B cell (primary cell): Measurements from ENCODE around the gene KRR1. TPM values are rescaled to one million over a fixed set of nuclear protein-coding genes. Genes with fewer than 3 reads are reported as not detected.
A peak's percentile ranks its signal among the peaks of the same experiment; 100 is the strongest.

Experiments
- ATAC-seq: fragments of 200-7000 bp; cut with Tn5 transposase; one replicate; pipeline ENCODE4 v1.10.0; 2021; ENCODE audit warnings: low read depth, mild to moderate bottlenecking, moderate number of reproducible peaks, moderate library complexity
- CTCF ChIA-PET: fragments of 350-600 bp; sonication (Branson Sonifier 250); formaldehyde crosslinking; loops from one replicate; lab custom pipeline; 2021; ENCODE audit warnings: antibody characterized with exemption, inconsistent platforms; lab: Charles Lee
- POLR2A ChIA-PET: fragments of 350-600 bp; sonication (Branson Sonifier 250); formaldehyde crosslinking; loops from one replicate; lab custom pipeline; 2021; ENCODE audit warnings: antibody characterized with exemption; lab: Charles Lee
- DNase-seq: peaks from one replicate; pipeline ENCODE4 v3.0.0; 2013
- H2AFZ ChIP-seq: 2 replicates; pipeline ENCODE4 v1.6.1; 2012; ENCODE audit warnings: mild to moderate bottlenecking, low read depth, low read length; ENCODE audit not compliant: insufficient read depth, poor library complexity, severe bottlenecking
- H3K27ac ChIP-seq, 2 donors: 1 replicate in 1 of 2; 2 replicates in 1 of 2; pipeline ENCODE4 v1.5.1; 2012 to 2013; ENCODE audit warnings: low read length in 2 of 2, mild to moderate bottlenecking in 2 of 2, moderate library complexity in 1 of 2
- H3K27me3 ChIP-seq, 4 experiments: fragments of 200-600 bp in 1 of 4; sonication (generic) in 1 of 4; replicated peaks in 1 of 4; 1 replicate in 2 of 4; 2 replicates in 2 of 4; pipeline versions ENCODE4 v1.6.1 to v1.7.0; 2013 to 2016; ENCODE audit warnings: low read length in 3 of 4, mild to moderate bottlenecking in 2 of 4, mixed read lengths in 1 of 4, moderate library complexity in 1 of 4; ENCODE audit not compliant: insufficient read depth in 4 of 4, control insufficient read depth in 3 of 4; ENCODE audit errors: control extremely low read depth in 1 of 4
- H3K36me3 ChIP-seq, 2 experiments: replicated peaks in 1 of 2; 1 replicate in 1 of 2; 2 replicates in 1 of 2; pipeline versions ENCODE4 v1.6.1 to v1.7.1; 2013; ENCODE audit warnings: low read length in 1 of 2; ENCODE audit not compliant: insufficient read depth in 2 of 2, control insufficient read depth in 1 of 2; ENCODE audit errors: control extremely low read depth in 1 of 2, extremely low read depth in 1 of 2
- H3K4me1 ChIP-seq, 2 donors: fragments of 200-600 bp in 1 of 2; sonication (generic) in 1 of 2; 1 replicate in 1 of 2; 2 replicates in 1 of 2; pipeline versions ENCODE4 v1.5.1 to v1.6.1; 2013 to 2017; ENCODE audit warnings: low read length in 2 of 2; ENCODE audit not compliant: control insufficient read depth in 2 of 2, insufficient read depth in 2 of 2
- H3K4me2 ChIP-seq: replicated peaks from 2 replicates; pipeline ENCODE3; 2012; ENCODE audit warnings: mild to moderate bottlenecking, low read depth, low read length; ENCODE audit not compliant: poor library complexity, severe bottlenecking
- H3K4me3 ChIP-seq, 5 experiments: fragments of 200-600 bp in 1 of 5; sonication (generic) in 1 of 5; 1 replicate in 3 of 5; 2 replicates in 2 of 5; pipeline versions ENCODE4 v1.5.1 to v1.7.0; 2011 to 2016; ENCODE audit warnings: low read length in 4 of 5, mild to moderate bottlenecking in 4 of 5, low read depth in 2 of 5, control low read depth in 1 of 5, moderate library complexity in 1 of 5; ENCODE audit not compliant: insufficient read depth in 1 of 5; ENCODE audit errors: control extremely low read depth in 1 of 5, extremely low read depth in 1 of 5
- H3K79me2 ChIP-seq: fragments of 200-600 bp; sonication (generic); one replicate; pipeline ENCODE4 v1.6.0; 2016; ENCODE audit warnings: low read length; ENCODE audit not compliant: control insufficient read depth, insufficient read depth
- H3K9ac ChIP-seq: fragments of 200-600 bp; sonication (generic); 2 replicates; pipeline ENCODE4 v1.6.1; 2017; ENCODE audit warnings: mild to moderate bottlenecking, low read length, moderate library complexity
- H3K9me3 ChIP-seq, 3 donors: one replicate each; pipeline versions ENCODE4 v1.6.1 to v1.7.1; 2013; ENCODE audit warnings: low read length in 2 of 3; ENCODE audit not compliant: control insufficient read depth in 2 of 3, insufficient read depth in 1 of 3; ENCODE audit errors: control extremely low read depth in 1 of 3
- H4K20me1 ChIP-seq: 2 replicates; pipeline ENCODE4 v1.6.0; 2012; ENCODE audit warnings: mild to moderate bottlenecking, low read length; ENCODE audit not compliant: insufficient read depth, control insufficient read depth, poor library complexity, severe bottlenecking
- H3K27ac Mint-ChIP-seq: one replicate; pipeline ENCODE4 v1.8.0; 2021; ENCODE audit warnings: mixed read lengths
- H3K27me3 Mint-ChIP-seq: one replicate; pipeline ENCODE4 v1.8.0; 2021; ENCODE audit warnings: mixed read lengths
- H3K4me1 Mint-ChIP-seq: one replicate; pipeline ENCODE4 v1.8.0; 2021; ENCODE audit warnings: mixed read lengths
- H3K4me3 Mint-ChIP-seq: one replicate; pipeline ENCODE4 v1.8.0; 2021; ENCODE audit warnings: mixed read lengths
- H3K9me3 Mint-ChIP-seq: one replicate; pipeline ENCODE4 v1.8.0; 2022; ENCODE audit warnings: mixed read lengths; ENCODE audit not compliant: insufficient read depth
- CTCF ChIP-seq: fragments of 200-600 bp; IDR thresholded peaks from one replicate; pipeline ENCODE4 v1.8.0; 2022; ENCODE audit warnings: antibody characterized with exemption, mild to moderate bottlenecking
- EZH2 ChIP-seq: IDR thresholded peaks from 2 replicates; pipeline ENCODE4 v1.6.1; 2012; ENCODE audit warnings: borderline replicate concordance, low read depth, mild to moderate bottlenecking, moderate library complexity, low read length; ENCODE audit not compliant: insufficient read depth, poor library complexity, severe bottlenecking
- WGBS: methylation state at CpG from one replicate; pipeline ENCODE4 v1.1.5; 2013; ENCODE audit warnings: missing lambda C conversion rate; ENCODE audit not compliant: insufficient coverage; 5-methylcytosine and 5-hydroxymethylcytosine counted together
- intact Hi-C: fragments of 100-400 bp; cut with micrococcal nuclease; formaldehyde crosslinking; loops from one replicate; pipeline ENCODE4 v1.10.0; 2022
- polyA plus RNA-seq: library from polyadenylated mRNA; depleted of rRNA; stranded (reverse); fragments of >200 nt; gene quantifications from 2 replicates; pipeline ENCODE4 v1.2.3, GENCODE V29; 2012
- total RNA-seq, 2 donors: library from RNA; stranded (reverse); fragments of 120-200 nt in 1 of 2; gene quantifications; 1 replicate in 1 of 2; 2 replicates in 1 of 2; pipeline versions ENCODE4 v1.2.3 to v1.2.4, GENCODE V29; 2013 to 2022

The KRR1 gene
- total and polyA plus RNA-seq, 2 donors (not counting 1 experiment from before 2014, with no cell fraction given) = 16.3 to 87.7 TPM

GRCh38 chr12:75528272-75528671 is 16.9 kb upstream of the KRR1 start:
- Histone ChIP-seq H3K9ac (no peak overlapping the region), H3K4me3 (no peak overlapping the region), H3K4me2 (no peak overlapping the region), H3K4me1 (peaks cover 5 to 6% of the 10 kb centered on the region in 2 donors), H2AFZ (no peak overlapping the region), H3K79me2 (no peaks in the 10 kb centered on the region), H3K9me3 (no peaks in the 10 kb centered on the region), H4K20me1 (no peaks in the 10 kb centered on the region), H3K36me3 (no peaks in the 10 kb centered on the region), H3K27ac (no peak overlapping the region), H3K27me3 (peaks cover 0 to 6% (median 0%) of the 10 kb centered on the region in 4 experiments)
- WGBS = 66% methylated on average over 2 of the region's 2 CpGs
- Mint-ChIP-seq H3K27ac (no peak overlapping the region), H3K4me3 (no peak overlapping the region), H3K27me3 (peaks cover 20% of the 10 kb centered on the region), H3K9me3 (no peaks in the 10 kb centered on the region), H3K4me1 (peaks cover 4% of the 10 kb centered on the region)
- ChIA-PET CTCF (interaction anchor here (0.8 to 8.6 kb wide), 15 partner anchors 15 to 1059 kb away, joined by 3 to 210 read pairs (median 4); partner anchors contain the start of genes BBS10, KRR1 and PHLDA1), POLR2A (no interaction called here)
- TF ChIP-seq CTCF = no peak
- TF ChIP-seq EZH2 = no peak
- no peak for ATAC-seq
- no peak for DNase-seq
- intact Hi-C loops = loop anchor here (5.0 to 10.0 kb wide), 2 partner anchors 627 to 819 kb away; partner anchors contain the start of gene BBS10

DNA sequence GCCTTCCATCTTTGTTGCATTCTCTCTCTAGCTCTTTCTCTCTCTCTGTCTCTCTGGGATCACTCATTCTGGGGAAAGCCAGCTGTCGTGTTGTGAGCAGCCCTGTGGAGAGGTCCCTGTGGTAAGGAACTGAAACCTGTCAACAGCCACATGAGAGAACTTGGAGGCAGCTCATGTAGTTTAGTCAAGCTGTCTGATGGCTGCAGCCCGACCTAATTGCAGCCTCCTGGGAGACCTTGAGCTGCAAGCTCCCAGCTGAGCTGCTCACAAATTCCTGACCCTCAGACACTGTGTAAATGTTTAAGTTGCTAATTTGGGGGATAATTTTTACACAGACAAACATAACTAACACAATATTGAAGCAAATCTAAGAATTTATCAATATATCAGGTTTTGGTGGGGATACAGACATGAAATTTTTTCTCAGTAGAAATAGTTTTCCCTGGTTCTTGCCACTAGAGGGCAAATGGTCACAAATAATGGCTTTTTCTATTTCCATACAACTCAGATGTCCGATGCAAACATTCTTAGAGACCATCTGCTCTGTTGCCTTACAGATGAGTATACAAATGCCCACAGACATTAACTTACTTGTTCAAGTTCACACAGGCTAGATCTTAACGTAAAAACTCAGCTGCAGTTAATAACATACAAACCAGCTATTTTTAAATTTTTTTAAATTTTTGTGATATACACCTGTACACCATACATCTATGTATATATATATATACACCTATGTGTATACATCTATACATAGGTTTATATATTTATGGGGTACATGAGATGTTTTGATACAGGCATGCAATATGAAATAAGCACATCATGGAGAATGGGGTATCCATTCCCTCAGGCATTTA is 15.5 kb upstream of the KRR1 start:
- CTCF ChIA-PET = interaction anchor here (0.6 to 8.6 kb wide), 29 partner anchors 9 to 1063 kb away, joined by 3 to 210 read pairs (median 4); partner anchors contain the start of genes BBS10, GLIPR1L2, KRR1 and PHLDA1
- peaks cover 27% of the 10 kb centered on the region for H3K27me3 Mint-ChIP-seq
- H3K27ac Mint-ChIP-seq = no peak overlapping the region
- no peaks in the 10 kb centered on the region for H3K9me3 Mint-ChIP-seq
- Histone ChIP-seq H3K9me3 (no peaks in the 10 kb centered on the region), H3K4me1 (peaks cover 5 to 6% of the 10 kb centered on the region in 2 donors), H3K4me3 (no peak overlapping the region), H2AFZ (peak overlapping the region; percentile 38), H3K27me3 (peaks cover 0 to 3% (median 0%) of the 10 kb centered on the region in 4 experiments), H3K9ac (no peak overlapping the region), H3K4me2 (peak overlapping the region; percentile 18), H3K27ac (no peak overlapping the region), H3K79me2 (no peaks in the 10 kb centered on the region), H3K36me3 (no peaks in the 10 kb centered on the region), H4K20me1 (no peaks in the 10 kb centered on the region)
- intact Hi-C loops = loop anchor here (1.0 to 10.0 kb wide), 4 partner anchors 510 to 928 kb away; partner anchors contain the start of gene BBS10
- TF ChIP-seq EZH2 (no peak), CTCF (peak; percentile 82)
- H3K4me1 Mint-ChIP-seq = peaks cover 4% of the 10 kb centered on the region
- DNase-seq (peak; percentile 62), ATAC-seq (peak; percentile 57)
- H3K4me3 Mint-ChIP-seq = no peak overlapping the region
- POLR2A ChIA-PET = interaction anchor here (0.7 kb wide), 1 partner anchor 1496 kb away, joined by 3 read pairs; no protein-coding TSS in a partner anchor
- WGBS = 4% methylated on average over 3 of the region's 4 CpGs
